ENCODE results near the gene LORICRIN. TPM values are rescaled to one million over a fixed set of nuclear protein-coding genes. Genes with fewer than 3 reads are reported as not detected.

The LORICRIN gene
- total and polyA plus RNA-seq, 9 of the 15 experiments (the other 6 are each of a cell fraction or from before 2014, with no cell fraction given) = not detected

GRCh38 chr1:153251562-153251961, 7.9 kb upstream of the LORICRIN start:
- no peaks in the 10 kb centered on the region for H3K9me3 ChIP-seq (replicated peaks; ENCODE audit: control insufficient read depth, insufficient read depth, low read depth, low read length)
- DNase-seq (ENCODE audit: extremely low read depth in 1 of 4, low spot score in 3 of 4) (no peak), FAIRE-seq (no peak), ATAC-seq (no peak)
- H3K79me2 ChIP-seq (ENCODE audit: control insufficient read depth, insufficient read depth, low read length) = no peaks in the 10 kb centered on the region
- ChIA-PET CTCF (ENCODE audit: low intra/inter-chr PET ratio) (interaction anchor here (0.5 kb wide), 1 partner anchor 10 kb away, joined by 3 read pairs; no protein-coding TSS in a partner anchor), POLR2A (interaction anchor here (0.6 to 0.9 kb wide), 2 partner anchors 17 to 363 kb away, joined by 3 to 5 read pairs; no protein-coding TSS in a partner anchor)
- intact Hi-C loops (cut with micrococcal nuclease) = no loop called here
- no peaks in the 10 kb centered on the region for H4K20me1 ChIP-seq (replicated peaks; ENCODE audit: control insufficient read depth, insufficient read depth, low read length)
- H2AFZ ChIP-seq (ENCODE audit: low read depth, low read length) = no peak overlapping the region
- no peak overlapping the region for H3K27ac ChIP-seq (ENCODE audit: extremely low read depth, low read depth, low read length)
- no peaks in the 10 kb centered on the region for H3K4me1 ChIP-seq (replicated peaks in 1 of 2; ENCODE audit: control insufficient read depth in 2 of 2, insufficient read depth in 2 of 2, low read length in 2 of 2)
- H3K4me2 ChIP-seq (ENCODE audit: insufficient read depth, low read length) = no peak overlapping the region
- BruUV-seq (replicated peaks) = no TSS peak
- no peak overlapping the region for H3K9ac ChIP-seq (ENCODE audit: insufficient read depth in 1 of 2, low read depth in 2 of 2, low read length in 2 of 2)
- H3K27me3 ChIP-seq (ENCODE audit: control insufficient read depth in 2 of 2, insufficient read depth in 2 of 2, low read length in 2 of 2) = peaks cover 2 to 5% of the 10 kb centered on the region in 2 experiments; a peak in 3 of 5 replicates
- no peak overlapping the region for H3K4me3 ChIP-seq
- WGBS (ENCODE audit: insufficient coverage, low coverage, missing lambda C conversion rate) = 0% methylated on average over 3 of the region's 3 CpGs
- H3K9me1 ChIP-seq (ENCODE audit: control insufficient read depth, insufficient read depth, low read length) = no peaks in the 10 kb centered on the region
- in situ Hi-C loops (cut with MboI) = no loop called here
- H3K36me3 ChIP-seq (ENCODE audit: control insufficient read depth, insufficient read depth, low read length) = no peaks in the 10 kb centered on the region
- no peak for TF ChIP-seq VEZF1 (CRISPR knock-in tag; IDR thresholded peaks at IDR 0.05)
- no peak for TF ChIP-seq ZBTB43 (CRISPR knock-in tag; IDR thresholded peaks at IDR 0.05)
- TF ChIP-seq NBN (IDR thresholded peaks at IDR 0.05; ENCODE audit: low read depth) = no peak
- TF ChIP-seq ARID1B (IDR thresholded peaks at IDR 0.05) = no peak
- TF ChIP-seq ARID3B (CRISPR knock-in tag; IDR thresholded peaks at IDR 0.05; ENCODE audit: borderline replicate concordance) = no peak
- no peak for TF ChIP-seq PBX2 (CRISPR knock-in tag; IDR thresholded peaks at IDR 0.05; ENCODE audit: low read depth)
- TF ChIP-seq PBX2 (tag; conservative IDR thresholded peaks at IDR 0.05; ENCODE audit: low read depth) = no peak
- TF ChIP-seq RCOR1 (IDR thresholded peaks at IDR 0.05; ENCODE audit: borderline replicate concordance in 1 of 2, low read depth in 2 of 2, low read length in 2 of 2) = no peak
- no peak for TF ChIP-seq DIDO1 (tag; IDR thresholded peaks at IDR 0.05; ENCODE audit: low read depth)
- no peak for TF ChIP-seq ARID4B (CRISPR knock-in tag; IDR thresholded peaks at IDR 0.05)
